DMS114 treated with DMSO at 0.1 percent for 48 hours (cell line): Measurements from ENCODE around the gene CACNA1B.

Source experiments
- DNase-seq: peaks from one replicate; lab custom pipeline; 2025; ENCODE audit not compliant: unreplicated experiment; lab: John Stamatoyannopoulos, UW

The CACNA1B gene

GRCh38 chr9:137918331-137919094 lies 40.9 kb downstream of the CACNA1B start:
- no peak for DNase-seq

GRCh38 chr9:137919095-137919465 lies 41.5 kb downstream of the CACNA1B start:
- DNase-seq, result no peak

GRCh38 chr9:137919649-137920141 lies 42.1 kb downstream of the CACNA1B start:
- no peak for DNase-seq

GRCh38 chr9:137920753-137921152 lies 43.2 kb downstream of the CACNA1B start:
- DNase-seq, result no peak

- no peak for DNase-seq
Measured at GRCh38 chr9:137924169-137924568, 46.6 kb downstream of the CACNA1B start.

GRCh38 chr9:137924761-137925369 lies 47.3 kb downstream of the CACNA1B start:
- DNase-seq, result no peak

- no peak for DNase-seq
Measured at GRCh38 chr9:137943655-137944054, 66.1 kb downstream of the CACNA1B start.

- DNase-seq, result no peak
Measured at GRCh38 chr9:137945581-137945980, 68.0 kb downstream of the CACNA1B start.

- no peak for DNase-seq
Measured at GRCh38 chr9:137946993-137947392, 69.4 kb downstream of the CACNA1B start.

GRCh38 chr9:137948642-137949041 lies 71.1 kb downstream of the CACNA1B start:
- DNase-seq, result no peak

- no peak for DNase-seq
Measured at GRCh38 chr9:137949260-137949659, 71.7 kb downstream of the CACNA1B start.

GRCh38 chr9:137951107-137951506 lies 73.5 kb downstream of the CACNA1B start:
- DNase-seq, result no peak

- DNase-seq, result no peak
Measured at GRCh38 chr9:137951597-137952490, 74.3 kb downstream of the CACNA1B start.

GRCh38 chr9:137952976-137953666 lies 75.5 kb downstream of the CACNA1B start:
- DNase-seq, result no peak

GRCh38 chr9:137953683-137954438 lies 76.3 kb downstream of the CACNA1B start:
- DNase-seq, result no peak

GRCh38 chr9:137955224-137955570 lies 77.6 kb downstream of the CACNA1B start:
- DNase-seq, result no peak

- no peak for DNase-seq
Measured at GRCh38 chr9:137955586-137955985, 78.0 kb downstream of the CACNA1B start.

GRCh38 chr9:137956039-137956438 lies 78.5 kb downstream of the CACNA1B start:
- DNase-seq, result no peak

- no peak for DNase-seq
Measured at GRCh38 chr9:137956688-137957385, 79.3 kb downstream of the CACNA1B start.
